NT2/D1 (cell line): Measurements from ENCODE around the gene FAM234B.

Experiments
- DNase-seq: peaks from one replicate; pipeline ENCODE4 v3.0.0-alpha.2; 2011; ENCODE audit warnings: low read depth, low spot score
- H3K27me3 ChIP-seq: 2 replicates; pipeline ENCODE4 v1.6.0; 2011; ENCODE audit warnings: mild to moderate bottlenecking; ENCODE audit not compliant: insufficient read length, insufficient read depth
- H3K36me3 ChIP-seq: 2 replicates; pipeline ENCODE4 v1.6.1; 2011; ENCODE audit warnings: mild to moderate bottlenecking, low read length, mixed read lengths; ENCODE audit not compliant: insufficient read depth, insufficient read length
- H3K4me1 ChIP-seq: 2 replicates; pipeline ENCODE4 v1.5.1; 2011; ENCODE audit not compliant: insufficient read depth, insufficient read length
- H3K4me3 ChIP-seq: 2 replicates; pipeline ENCODE4 v1.5.1; 2011; ENCODE audit warnings: low read depth; ENCODE audit not compliant: insufficient read length
- H3K9ac ChIP-seq: 2 replicates; pipeline ENCODE4 v1.6.0; 2011; ENCODE audit warnings: low read depth; ENCODE audit not compliant: insufficient read length
- H3K9me3 ChIP-seq: 2 replicates; pipeline ENCODE4 v1.5.1; 2011; ENCODE audit warnings: mild to moderate bottlenecking, low read length; ENCODE audit not compliant: insufficient read depth
- SUZ12 ChIP-seq: IDR thresholded peaks from 2 replicates; pipeline ENCODE4 v1.6.1; 2011; ENCODE audit not compliant: insufficient read length, insufficient read depth; ENCODE audit errors: extremely low read depth
- YY1 ChIP-seq: IDR thresholded peaks from 2 replicates; pipeline ENCODE4 v1.6.1; 2011; ENCODE audit not compliant: insufficient read length, insufficient read depth
- ZNF274 ChIP-seq: IDR thresholded peaks from 2 replicates; pipeline ENCODE4 v1.6.1; 2011; ENCODE audit warnings: mild to moderate bottlenecking, low read depth, low read length

Gene FAM234B

DNA sequence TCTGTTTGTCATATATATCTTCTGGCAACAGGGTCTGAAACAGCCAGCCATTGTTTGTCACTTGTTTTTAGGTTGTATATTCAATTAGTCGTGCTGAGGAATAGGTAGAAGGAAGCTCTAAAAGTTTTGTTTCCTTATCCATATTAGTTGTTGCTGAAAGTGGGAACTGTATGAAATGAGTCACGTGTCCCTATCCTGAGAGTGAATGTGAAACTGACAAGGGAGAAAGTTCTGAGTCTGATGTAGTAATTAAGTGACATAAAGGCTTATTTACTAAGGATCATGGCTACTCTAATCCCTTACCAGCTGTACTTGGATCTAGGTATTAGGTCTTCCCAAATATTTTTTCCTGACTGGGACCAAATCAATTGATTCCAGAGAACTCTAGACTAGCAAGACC is 16.4 kb downstream of the FAM234B start:
- DNase-seq = no peak
- peaks cover 47% of the 10 kb centered on the region for H3K36me3 ChIP-seq
- TF ChIP-seq ZNF274 (no peak), YY1 (no peak), SUZ12 (no peak)
- H3K9me3 ChIP-seq = no peaks in the 10 kb centered on the region
- no peak overlapping the region for H3K4me3 ChIP-seq
- H3K27me3 ChIP-seq = no peaks in the 10 kb centered on the region
- no peak overlapping the region for H3K9ac ChIP-seq
- H3K4me1 ChIP-seq = no peaks in the 10 kb centered on the region

DNA sequence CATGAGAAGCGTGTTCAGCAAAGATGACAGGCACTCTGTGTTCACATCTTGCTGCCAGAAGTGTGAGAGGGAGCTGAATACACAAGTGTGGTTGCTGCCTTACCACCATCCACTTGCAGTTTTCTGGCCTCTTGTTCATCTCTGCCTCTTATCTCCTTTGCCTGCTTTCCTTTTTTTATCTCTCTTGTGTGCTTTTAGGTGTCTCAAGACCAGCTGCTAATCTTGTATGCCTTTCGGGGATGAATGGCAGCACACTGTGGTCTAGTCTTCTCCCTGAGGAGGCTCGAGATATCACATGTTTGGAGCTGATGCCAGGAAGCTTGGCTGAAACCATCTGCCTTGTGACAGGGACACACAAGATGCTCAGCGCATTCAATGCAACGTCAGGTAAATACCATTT is 17.2 kb downstream of the FAM234B start:
- DNase-seq = no peak
- no peak for TF ChIP-seq ZNF274
- no peak for TF ChIP-seq SUZ12
- no peak for TF ChIP-seq YY1
- H3K36me3 ChIP-seq = peaks cover 46% of the 10 kb centered on the region

DNA sequence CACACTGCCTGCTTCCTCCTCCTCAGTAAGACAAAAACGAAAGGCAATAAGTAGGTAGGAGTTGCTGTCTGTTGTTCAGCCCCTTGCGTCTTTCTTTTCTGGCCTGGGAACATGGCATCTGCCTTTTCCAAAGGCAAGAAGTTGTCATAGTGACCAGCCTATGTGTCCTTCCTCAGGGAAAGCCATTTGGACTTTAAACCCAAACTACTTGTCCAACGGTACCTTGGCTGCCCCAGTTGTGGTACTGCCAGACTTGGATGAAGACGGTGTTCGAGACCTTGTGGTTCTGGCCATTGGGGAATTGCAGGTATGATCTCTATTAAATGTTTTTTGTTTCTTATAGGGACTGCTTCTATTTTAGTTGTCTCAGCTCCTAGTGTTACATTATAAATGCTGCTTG is 18.5 kb downstream of the FAM234B start:
- H3K4me1 ChIP-seq = no peaks in the 10 kb centered on the region
- no peak overlapping the region for H3K4me3 ChIP-seq
- no peaks in the 10 kb centered on the region for H3K9me3 ChIP-seq
- DNase-seq = no peak
- H3K27me3 ChIP-seq = no peaks in the 10 kb centered on the region
- H3K36me3 ChIP-seq = peaks cover 58% of the 10 kb centered on the region
- no peak for TF ChIP-seq ZNF274
- TF ChIP-seq SUZ12 = no peak
- no peak for TF ChIP-seq YY1
- H3K9ac ChIP-seq = no peak overlapping the region

More for the DNA sequence above, 17.2 kb downstream of the FAM234B start:
- no peaks in the 10 kb centered on the region for H3K27me3 ChIP-seq
- H3K4me1 ChIP-seq = no peaks in the 10 kb centered on the region
- H3K9me3 ChIP-seq = no peaks in the 10 kb centered on the region
- no peak overlapping the region for H3K9ac ChIP-seq
- no peak overlapping the region for H3K4me3 ChIP-seq

DNA sequence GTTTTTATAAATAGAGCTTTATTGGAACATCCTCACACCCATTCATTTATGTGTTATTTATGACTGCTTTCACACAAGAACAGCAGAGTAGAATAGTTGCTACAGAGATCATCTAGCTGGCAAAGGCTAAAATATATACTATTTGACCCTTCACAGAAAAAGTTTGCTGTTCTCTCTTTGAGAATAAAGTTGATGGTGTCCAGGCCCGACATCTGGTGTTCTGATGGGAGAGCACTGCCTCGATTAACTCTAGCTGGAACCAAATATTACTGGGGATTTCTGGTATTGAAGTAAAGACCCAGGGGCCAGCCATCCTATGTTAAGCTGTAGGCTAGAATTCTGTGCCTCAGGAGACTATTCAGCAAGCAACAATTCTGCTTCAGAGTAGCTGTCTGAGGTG is 21.8 kb downstream of the FAM234B start:
- H3K4me1 ChIP-seq = no peaks in the 10 kb centered on the region
- H3K4me3 ChIP-seq = no peak overlapping the region
- H3K9ac ChIP-seq = no peak overlapping the region
- H3K36me3 ChIP-seq = peaks cover 49% of the 10 kb centered on the region
- no peaks in the 10 kb centered on the region for H3K9me3 ChIP-seq
- DNase-seq = no peak
- no peaks in the 10 kb centered on the region for H3K27me3 ChIP-seq
- TF ChIP-seq SUZ12 (no peak), YY1 (no peak), ZNF274 (no peak)

DNA sequence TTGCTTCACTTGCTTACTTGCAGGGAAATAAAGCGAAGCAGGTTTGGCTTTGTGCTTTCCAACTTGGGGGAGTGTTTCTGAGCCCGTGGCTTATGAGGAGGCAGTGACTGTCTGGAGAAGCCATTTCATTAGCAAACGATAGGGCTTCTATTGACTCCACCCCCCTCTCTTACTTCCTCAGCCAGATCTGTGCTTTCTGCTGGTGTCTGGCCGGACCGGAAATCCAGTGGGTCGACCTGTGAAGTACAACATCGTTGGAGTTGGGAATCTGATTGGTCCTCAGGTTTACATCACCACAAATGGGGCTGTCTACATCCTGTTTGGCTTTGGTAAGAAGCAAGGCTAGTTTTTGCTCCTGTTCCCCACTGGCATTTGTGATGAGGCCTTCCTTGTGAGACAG is 22.3 kb downstream of the FAM234B start:
- Histone ChIP-seq H3K4me1 (no peaks in the 10 kb centered on the region), H3K9ac (no peak overlapping the region), H3K9me3 (no peaks in the 10 kb centered on the region), H3K27me3 (no peaks in the 10 kb centered on the region), H3K4me3 (no peak overlapping the region), H3K36me3 (peaks cover 49% of the 10 kb centered on the region)
- TF ChIP-seq SUZ12 = no peak
- TF ChIP-seq ZNF274 = no peak
- no peak for TF ChIP-seq YY1
- no peak for DNase-seq

DNA sequence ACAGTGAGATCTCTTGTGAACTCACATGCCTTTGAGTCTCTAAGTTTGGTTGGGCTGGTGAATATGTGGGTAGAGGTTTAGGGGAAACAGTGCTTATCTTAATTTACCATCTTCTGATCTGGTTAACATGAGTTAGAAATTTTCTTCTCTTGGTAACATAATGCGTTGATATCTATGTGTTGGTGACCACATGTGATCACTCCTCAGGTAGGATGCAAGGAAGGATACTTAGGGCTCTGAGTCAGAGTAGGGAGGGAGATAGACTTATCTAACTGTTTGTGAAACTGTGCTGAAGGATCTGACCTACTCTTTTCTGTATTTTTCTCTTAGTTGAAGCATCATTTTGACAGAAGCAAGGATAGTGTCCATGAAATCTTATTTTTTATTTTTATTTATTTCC is 23.1 kb downstream of the FAM234B start:
- Histone ChIP-seq H3K9me3 (no peaks in the 10 kb centered on the region), H3K27me3 (no peaks in the 10 kb centered on the region), H3K36me3 (peaks cover 50% of the 10 kb centered on the region), H3K9ac (no peak overlapping the region), H3K4me1 (no peaks in the 10 kb centered on the region), H3K4me3 (no peak overlapping the region)
- DNase-seq = no peak
- no peak for TF ChIP-seq SUZ12
- no peak for TF ChIP-seq ZNF274
- no peak for TF ChIP-seq YY1

DNA sequence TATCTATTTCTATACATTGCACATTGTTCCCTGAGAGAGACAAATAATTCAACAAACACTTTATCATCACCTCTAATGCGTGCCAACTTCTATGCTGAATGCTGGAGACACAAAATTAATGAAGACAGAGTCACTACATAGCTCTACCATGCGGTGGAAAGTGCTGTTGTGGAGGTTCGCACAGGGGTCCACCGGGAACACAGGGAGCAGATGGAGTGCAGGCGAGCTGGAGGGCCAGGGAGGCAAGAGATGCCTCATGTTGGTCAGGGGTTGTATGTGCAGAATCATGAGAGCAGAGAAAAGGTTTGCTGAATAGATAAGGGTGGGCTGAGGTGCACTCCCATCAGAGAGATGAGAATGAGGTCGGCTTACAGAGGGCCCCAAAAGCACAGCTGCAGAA is 25.2 kb downstream of the FAM234B start:
- Histone ChIP-seq H3K4me3 (no peak overlapping the region), H3K9ac (no peak overlapping the region), H3K4me1 (no peaks in the 10 kb centered on the region), H3K36me3 (peaks cover 40% of the 10 kb centered on the region), H3K27me3 (no peaks in the 10 kb centered on the region), H3K9me3 (no peaks in the 10 kb centered on the region)
- no peak for TF ChIP-seq SUZ12
- TF ChIP-seq YY1 = no peak
- no peak for TF ChIP-seq ZNF274
- no peak for DNase-seq
